ENCODE data around the gene CPVL. TPM values are rescaled to one million over a fixed set of nuclear protein-coding genes. Genes with fewer than 3 reads are reported as not detected.
A peak's percentile ranks its signal among the peaks of the same experiment; 100 is the strongest.

CPVL gene
- total RNA-seq, 1 experiment from 2014 or later, result 0.49 TPM

DNA sequence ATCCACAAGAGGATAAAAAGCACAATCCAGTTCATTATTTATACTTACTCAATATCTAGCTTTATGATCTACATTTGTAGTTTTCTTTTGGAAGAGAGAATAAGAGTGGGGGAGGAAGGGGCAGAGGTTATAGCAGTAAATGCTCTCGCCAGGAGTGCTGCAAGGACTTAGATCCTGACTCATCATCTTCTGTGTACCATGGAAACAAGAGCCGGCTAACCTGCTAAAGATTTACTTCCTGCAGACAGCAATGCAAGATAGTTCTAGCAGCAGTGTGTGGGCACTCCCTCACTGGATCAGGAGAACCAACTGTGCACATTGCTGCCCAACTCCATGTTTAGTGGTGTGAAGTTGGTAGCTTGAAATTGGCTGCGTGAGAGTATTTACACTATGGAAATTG is 140.5 kb downstream of the CPVL start:
- peak; percentile 57 for DNase-seq (ENCODE audit: low read depth)

DNA sequence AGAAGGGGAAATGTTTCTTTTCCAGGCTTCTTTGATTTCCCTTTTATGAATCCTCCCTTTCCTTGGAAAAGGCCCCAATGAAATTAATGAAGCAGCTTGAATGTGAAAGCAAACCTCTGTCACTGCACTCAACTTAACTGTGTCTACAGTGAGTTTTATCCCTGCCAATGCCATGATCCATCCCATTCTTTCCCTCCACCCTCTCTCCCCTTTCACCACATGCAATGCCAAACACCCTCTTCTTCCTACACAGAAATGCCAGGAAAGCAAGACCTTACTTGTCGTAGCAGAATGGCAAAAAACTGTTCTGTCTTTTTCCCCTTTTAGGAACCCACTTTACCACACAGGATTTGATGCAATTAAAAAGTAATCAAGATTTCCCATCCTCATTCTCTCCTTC is 140.9 kb downstream of the CPVL start:
- DNase-seq (ENCODE audit: low read depth), result no peak

DNA sequence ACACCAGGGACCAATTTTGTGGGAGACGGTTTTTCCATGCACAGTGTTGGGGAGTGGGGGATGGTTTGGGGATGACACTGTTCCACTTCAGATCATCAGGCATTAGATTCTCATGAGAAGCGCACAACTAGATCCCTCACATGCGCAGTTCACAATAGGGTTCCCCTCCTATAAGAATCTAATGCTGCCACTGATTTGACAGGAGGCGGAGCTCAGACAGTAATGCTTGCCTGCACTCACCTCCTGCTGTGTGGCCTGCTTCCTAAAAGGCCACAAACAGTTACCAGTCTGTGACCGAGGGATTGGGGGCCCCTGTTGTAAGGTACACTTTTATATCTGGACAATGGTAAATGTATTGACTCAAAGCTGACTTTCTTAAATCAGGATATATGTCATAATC is 142.6 kb downstream of the CPVL start:
- DNase-seq (ENCODE audit: low read depth), result no peak

DNA sequence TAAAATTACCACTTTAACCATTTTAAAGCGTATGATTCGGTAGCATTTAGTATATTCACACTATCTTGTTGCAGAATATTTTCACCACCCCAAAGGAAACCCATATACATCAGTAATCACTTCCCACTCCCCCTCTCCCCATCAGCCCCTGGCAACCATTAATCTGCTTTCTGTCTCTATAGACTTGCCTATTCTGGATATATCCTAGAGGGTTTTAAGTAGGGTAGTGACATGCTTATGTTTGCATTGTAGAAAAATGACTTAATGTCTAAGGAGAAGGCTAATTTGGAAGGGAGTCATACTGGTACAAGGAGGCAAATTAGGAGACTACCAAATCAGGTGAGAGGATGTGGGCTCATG is 145.6 kb downstream of the CPVL start:
- DNase-seq (ENCODE audit: low read depth), result no peak

DNA sequence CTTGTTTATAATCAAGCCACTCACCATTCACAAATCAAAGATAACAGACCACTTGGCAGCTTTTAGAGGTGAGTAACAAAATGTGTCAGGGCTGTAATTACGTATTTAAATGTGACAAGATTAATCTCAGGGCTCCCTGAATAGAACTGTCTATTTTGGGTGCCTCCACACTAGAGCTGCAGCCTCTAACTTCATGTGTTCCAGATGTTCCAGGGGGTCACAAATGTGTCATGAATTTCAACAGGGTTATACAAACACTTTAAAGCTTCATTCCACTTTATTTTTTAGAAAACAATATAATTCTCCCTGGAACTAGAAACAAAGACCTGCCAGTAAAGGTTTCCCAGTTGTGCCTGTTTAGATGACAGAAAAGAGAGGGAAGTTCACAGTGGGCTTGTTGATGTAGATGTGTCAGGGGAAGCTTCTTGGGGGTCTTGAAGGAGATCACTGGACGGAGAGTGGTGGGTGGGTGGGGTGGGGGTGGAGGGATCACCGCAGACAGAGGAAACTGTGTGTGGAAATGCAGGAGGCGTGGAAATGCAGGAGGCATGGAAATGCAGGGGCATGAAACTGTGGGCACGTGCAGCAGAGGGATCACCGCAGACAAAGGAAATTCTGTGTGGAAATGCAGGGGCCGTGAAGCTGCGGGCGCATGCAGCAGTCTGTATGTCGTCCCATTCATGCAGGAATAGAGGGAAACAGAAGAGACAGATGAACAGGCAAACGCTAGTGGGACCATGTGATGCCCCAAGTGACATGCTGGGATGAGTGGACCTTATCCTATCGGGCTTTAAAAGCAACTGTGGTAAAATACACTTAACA is 146.2 kb downstream of the CPVL start:
- no peak for DNase-seq (ENCODE audit: low read depth)

DNA sequence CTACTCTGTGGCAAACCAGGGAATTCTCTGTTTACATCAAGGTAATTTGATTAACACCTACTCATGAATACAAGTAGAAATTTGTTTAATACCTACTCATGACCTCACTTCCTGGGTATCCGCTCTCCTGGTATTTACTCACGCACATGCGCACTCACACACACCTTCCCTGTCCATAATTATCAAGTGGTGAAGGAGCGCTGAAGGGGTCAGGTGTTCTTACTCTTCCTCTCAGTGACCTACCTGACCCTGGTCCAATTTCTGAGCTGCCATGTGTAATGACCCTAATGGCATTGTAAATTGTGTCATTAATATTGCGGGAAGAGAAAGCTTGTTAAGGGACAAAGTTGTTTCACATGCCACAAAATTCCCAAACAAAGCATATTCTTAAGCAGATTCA is 146.9 kb downstream of the CPVL start:
- DNase-seq (ENCODE audit: low read depth), result peak; percentile 6

DNA sequence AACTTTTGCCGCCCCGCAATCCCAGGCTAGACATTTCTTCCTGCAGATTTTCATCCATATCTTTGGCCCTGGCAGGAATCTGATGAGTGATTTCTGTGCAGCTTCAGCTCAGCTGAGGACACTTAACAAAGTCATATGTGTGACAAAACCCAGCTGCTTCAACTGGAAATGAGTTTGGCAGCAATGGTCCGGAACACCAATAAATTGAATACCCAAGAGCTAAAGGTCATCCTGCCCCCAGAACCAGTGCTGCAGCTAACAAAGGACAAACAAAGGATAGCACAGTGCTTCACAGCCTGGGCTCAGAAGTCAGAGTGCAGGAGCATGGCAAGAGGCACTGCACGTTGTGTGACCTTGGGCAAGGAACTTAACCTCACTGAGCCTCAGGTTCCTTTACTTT is 148.2 kb downstream of the CPVL start:
- DNase-seq (ENCODE audit: low read depth), result no peak

DNA sequence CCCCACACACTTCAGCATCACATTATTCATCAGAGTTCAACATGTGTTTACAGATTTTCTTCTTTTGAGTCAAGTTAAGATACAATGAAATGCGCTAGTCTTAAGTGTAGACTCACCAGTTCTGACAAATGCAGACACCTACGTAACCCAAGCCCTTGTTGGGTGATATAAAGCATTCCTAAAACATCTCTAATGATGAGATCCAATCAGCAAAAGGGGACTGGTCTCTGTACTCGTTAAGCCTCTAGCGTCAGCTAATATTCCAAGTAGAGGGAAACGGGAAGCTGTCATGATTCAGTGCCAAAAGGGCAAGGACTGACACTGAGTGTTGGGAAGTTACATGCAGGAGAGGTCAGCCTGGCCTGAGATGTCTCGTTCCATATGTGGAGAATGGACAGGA is 149.5 kb downstream of the CPVL start:
- no peak for DNase-seq (ENCODE audit: low read depth)

DNA sequence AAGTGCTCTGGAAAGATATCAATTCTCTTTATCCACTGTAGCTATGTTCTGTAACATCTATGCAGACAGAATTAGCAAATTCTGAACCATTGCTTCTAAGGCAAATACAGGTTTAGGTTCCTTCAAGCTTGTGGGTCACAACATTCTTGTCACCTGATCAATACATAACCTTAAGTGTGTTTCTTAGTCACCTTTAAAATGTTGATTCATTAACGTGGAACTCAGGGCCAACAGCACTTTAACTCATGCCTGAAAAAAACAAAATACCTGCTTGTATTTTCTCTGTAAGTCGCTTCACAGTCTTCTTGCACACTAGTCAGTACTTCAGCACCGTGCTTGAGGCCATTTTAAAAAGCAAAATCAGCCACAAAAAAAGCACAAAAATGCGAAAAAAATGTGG is 153.0 kb downstream of the CPVL start:
- DNase-seq (ENCODE audit: low read depth), result no peak

DNA sequence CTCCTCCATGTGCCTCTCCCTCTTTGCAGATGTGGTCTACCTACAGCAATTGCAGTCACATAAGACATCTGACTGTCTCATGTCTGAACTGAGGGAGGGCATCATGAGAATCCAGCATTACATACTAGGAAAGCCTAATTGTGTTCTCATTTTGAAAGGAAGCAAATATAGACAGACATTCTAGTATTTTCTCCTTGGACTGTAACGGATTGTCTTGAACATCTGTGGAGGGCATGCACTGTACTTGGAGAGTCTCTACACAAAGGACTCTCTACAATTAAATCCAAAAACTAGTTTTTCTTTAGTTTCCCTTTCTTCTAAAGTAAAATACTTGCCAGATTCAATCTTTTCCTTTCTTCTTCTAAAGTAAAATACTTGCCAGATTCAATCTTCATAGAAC is 153.5 kb downstream of the CPVL start:
- DNase-seq (ENCODE audit: low read depth), result no peak

DNA sequence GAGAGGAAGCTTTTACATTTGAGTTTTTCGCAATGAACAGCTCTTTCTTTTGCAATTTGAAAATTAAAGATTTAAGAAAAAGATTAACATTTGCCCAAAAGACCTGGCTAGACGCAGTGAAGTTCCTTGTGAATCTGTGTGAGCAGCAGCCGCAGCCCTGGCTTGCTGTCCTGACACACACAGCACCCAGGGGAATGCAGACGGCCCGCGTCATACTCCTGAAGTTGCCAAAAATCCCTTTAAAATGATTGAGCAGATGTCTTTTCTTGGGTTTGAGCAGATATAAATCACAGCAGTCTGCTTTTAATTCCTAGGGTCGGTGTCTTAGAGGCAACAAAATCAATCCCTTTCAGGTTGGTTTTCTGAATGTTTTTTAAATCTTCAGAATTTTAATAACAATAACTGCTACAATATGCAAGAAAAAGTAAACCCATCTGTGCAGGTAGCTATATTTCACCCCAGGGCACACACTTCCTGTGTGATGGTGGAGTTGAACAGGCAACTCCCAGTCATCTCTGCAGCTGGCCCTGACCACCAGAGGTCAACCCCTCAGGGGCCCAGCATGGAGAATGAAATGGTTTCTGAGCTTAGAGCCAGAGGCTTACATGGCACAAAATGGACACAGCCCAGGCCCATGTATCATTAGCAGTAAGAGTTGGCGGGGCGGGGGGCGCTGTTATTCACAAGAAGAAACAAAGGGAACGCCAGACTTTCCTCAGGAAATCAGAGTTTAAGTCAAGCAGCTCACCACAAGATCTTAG is 156.0 kb downstream of the CPVL start:
- DNase-seq (ENCODE audit: low read depth), result peak; percentile 47

DNA sequence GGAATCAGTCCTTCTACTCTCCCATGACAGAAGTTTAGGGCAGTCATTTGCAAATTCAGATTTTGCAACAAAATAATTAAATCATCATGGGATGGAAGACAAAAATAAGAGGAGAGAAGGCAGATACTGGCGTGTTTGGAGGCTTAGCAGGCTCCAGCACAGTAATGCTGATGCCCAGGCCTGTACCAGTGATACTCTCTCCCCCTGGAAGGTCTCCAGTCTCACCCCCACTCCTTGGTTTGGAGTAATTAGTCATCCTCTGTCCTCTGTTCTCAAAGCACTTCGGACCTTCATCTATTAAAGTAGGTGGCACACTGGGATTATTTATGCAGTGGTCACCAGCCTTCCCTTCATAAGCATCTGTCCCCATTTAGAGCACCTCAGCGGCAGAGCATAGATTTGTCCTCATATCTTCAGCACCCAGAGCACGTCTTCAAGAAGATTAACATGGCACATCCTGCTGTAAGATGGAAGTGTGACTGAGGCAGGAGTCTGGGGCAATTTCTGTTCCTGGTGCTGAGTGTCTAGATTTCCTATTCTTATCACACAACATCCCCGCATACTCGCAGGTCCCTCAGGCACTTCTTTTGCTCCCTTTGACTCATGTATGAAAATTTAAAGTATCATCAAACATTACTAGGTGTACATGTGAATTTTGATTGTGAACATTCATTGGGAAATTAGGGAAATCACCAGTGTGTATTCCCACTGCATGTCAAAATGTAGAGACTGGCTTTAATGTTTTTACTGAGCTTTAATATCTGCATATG is 156.9 kb downstream of the CPVL start:
- DNase-seq (ENCODE audit: low read depth), result peak; percentile 64

DNA sequence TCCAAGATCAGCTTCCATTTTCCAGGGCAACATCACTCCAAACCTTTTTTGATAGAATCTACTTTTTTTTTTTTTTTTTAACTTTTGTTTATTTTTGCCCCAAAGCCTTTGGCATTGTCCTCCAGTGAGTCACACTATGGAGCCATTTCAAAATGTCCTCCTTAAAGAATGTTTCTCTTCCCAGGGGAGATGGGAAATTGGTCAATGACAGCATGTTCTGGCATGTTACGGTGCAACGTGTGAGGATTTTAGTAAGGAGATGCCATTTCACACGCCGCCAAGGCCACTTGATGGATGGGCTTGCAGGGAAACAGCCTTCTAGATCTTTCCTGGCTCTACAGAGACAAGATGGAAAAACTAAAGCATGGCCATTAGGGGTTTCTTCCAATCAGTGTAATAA is 157.5 kb downstream of the CPVL start:
- DNase-seq (ENCODE audit: low read depth), result peak; percentile 98

DNA sequence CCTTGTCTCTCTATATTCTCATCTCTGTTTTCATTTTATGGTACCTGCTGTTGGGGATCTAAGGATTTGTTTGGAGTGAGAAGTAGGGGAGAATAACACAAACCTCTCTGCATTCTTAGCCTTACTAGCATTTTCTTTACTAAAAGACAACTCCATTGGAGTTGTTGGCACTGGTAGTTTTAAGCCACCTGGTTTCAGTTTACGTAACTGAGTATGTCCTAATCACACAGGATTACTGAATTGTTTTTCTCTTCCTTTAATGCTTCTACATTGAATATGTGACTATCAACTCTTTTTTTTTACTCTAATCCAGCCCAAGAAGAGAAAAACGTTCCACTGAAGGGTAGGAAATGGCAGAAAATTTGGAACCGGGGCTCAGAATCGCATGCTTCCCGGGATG is 158.2 kb downstream of the CPVL start:
- peak; percentile 6 for DNase-seq (ENCODE audit: low read depth)

DNA sequence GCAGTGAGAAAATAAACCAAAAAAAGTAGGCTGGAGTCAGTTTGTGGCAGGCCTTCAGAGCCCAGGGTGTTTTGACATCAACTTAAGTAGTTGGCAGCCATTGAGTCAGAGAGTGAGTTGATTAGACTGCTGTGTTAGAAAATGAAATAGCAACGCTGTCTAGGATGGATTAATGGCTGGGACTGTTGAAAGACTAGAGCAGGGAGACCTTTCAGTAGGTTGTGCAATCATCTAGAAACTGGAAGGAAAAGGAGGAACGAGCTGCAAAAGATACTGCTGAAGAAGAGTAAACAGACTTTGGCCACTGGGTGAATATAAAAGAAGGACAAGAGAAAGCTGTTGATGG is 159.6 kb downstream of the CPVL start:
- peak; percentile 36 for DNase-seq (ENCODE audit: low read depth)

DNA sequence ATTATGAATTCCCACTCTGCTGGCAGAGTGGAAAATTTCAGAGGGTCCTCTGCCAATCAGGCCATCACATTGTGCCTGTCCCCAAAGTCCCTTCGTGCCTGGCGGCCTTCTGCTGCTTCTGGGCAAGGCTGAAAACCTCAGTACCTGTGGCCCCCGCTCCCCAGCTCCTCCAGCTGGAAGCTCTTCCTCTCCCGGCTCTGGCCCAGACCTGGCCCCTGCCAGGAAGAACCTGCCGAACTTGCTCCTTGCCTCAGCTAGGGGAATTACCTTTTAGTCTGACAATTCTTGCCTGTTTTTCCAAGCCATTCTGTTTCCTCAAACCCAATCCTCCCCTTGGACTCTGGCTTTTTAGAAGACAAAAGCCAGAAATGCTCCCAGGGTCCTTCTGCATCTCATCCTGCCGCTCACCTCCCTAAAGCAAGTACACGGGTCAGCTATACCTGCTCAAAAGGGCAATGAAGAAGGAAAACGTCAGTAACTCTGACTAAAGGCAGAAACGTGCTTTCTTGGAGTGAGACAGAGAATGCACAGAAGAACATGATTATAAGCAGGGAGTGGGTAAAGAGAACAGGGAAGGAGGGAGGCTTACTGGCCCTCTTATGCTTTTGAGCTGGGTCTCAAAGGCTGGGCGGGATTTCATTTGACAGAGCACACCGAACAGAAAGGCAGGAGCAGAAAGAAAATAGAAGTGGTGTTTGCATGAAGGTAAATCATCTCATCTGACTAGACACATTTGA is 160.1 kb downstream of the CPVL start:
- DNase-seq (ENCODE audit: low read depth), result no peak

DNA sequence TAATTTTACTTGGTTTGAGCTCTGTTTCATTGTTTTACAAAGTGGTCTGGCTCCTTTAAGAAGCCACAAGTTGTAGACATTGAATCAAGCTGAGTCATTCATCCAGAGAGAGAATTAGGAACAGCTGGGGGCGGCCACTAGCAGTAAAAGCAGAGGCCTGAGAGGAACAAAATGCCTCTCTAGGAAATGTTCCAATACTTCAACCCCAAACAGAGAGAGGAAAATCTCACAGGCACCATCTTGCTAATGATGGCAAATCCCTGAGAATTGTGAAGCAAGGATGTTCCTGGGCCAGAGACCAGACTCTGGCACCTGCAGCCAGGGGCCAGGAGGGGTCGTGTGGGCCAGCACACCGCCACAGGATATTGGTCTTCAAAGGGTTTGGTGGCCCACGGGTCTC is 161.7 kb downstream of the CPVL start:
- DNase-seq (ENCODE audit: low read depth), result peak; percentile 89

DNA sequence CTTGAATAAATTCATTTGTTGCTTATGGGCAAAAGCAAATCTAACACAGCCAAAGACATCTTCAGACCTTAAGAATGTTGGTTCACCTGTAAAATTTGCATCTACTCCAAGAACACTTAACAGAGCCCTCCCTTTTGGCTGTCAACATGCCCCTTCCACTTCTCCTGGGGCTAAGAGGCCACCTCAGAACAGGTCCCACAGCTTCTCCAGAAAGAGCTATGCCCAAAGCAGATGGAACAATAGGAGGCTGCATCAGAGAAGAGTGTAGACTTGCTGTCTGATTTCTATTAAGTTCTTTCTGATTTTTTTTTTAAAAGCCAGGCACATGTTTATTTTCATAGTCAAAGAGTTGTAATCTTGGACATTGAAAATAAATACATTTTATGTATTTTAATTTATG is 162.1 kb downstream of the CPVL start:
- no peak for DNase-seq (ENCODE audit: low read depth)

DNA sequence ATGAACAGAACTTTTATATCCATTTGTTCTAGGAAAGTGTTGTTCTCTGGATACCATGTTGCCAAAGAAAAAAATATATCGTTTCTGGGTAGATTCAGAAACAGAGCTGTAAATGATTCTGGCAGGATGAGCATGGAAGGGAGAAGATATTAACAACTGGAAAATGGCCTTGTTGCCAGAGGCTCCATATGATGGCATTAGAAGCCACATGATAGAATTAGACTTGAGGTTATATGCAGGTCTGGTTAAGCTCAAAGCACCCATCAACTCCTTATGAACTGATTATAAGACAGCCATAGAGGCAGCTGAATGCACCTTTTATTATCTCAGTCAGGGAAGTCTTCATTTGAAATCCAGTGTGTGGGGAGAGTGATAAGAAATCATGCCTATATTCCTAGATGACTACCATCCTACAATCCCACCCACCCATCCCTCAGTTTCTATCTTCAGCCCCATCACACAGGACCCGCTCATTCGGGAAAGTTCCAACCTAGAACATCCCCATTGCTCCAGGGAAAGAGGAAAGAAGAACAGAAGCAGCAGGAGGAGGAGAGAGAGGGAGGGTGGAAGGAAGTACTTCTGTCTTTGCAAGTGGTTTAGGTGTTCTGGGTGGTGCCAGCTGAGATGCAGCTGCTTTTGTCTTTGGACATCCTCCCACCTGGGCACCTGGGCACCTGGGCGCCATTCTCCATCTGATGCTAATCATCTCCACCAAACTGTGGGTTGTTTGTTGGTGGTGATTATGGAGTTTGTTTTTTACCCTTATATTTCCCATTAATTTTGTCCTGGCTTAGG is 162.7 kb downstream of the CPVL start:
- no peak for DNase-seq (ENCODE audit: low read depth)

DNA sequence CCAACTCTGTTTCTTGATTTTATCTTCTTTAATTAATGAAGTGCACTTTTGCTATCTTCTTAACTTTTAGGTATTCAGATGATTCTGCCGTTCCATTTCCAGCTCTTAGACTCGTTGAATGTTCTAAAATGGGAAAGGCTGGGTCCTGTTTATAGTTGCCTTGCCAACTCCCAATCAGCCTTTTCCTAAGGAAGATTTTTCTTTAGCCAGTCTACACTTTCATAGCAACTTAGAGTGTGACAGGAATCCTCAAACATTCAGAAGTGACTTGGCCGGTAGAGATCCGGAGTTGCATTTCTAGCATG is 165.2 kb downstream of the CPVL start:
- DNase-seq (ENCODE audit: low read depth), result no peak

DNA sequence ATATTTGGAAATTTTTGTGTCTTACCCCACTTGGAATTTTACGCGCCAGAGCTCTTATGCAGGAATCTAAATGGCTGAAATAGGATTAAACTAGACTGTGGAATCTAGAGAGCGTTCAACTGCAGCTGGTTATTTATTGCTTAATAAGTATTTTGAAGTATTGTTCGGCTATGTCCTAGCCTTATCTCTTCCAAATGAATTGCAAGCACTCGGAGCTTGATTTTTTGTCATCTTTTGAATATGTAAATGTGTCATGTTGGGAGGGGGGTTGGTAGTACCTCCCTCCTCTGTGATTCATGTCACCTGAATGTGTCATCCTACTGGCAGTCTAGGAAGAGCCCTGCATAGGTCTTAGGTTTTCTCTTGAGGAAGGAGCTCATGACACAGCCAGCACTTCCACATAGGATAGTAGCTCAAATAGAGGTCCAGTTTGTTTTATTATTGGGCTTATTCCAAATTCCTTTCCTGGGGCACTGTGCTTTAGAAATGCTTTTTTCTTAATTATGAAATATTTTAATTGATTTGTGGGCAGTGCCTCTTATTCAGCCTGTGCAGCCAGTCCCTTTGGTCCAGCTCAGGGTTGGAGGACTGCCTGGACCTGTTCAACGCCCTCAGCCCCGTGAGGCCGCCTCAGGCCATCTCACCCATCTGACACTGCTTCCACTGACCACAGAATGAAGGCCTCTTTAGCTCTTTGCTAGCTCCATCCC is 165.7 kb downstream of the CPVL start:
- DNase-seq (ENCODE audit: low read depth), result peak; percentile 75

Data from M059J (cell line).